Measurements from ENCODE around the gene IBTK.

IBTK gene

DNA sequence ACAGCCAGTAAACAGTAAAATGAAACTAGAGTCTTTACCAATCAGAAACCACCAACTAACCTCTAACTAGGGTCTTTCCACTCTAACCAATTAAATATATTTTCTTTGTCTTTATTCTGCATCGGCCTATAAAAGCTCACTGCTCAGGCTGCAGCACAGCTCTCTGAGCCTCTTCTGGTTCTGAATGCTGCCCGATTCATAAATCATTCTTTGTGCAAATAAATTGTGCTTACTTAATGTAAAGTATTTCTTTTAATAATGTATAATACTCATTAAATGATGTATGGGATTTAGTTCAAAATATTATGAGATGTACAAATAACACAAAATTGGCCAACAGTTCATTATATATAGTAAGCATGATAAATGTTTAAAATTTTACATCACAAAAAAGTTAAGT, 7.9 kb downstream of the IBTK start:
- in situ Hi-C loops (cut with HindIII; ENCODE audit: low pct_ligation_motif_present, low sequenced_read_pairs), result no loop called here
- peaks cover 11% of the 10 kb centered on the region for H3K36me3 ChIP-seq (replicated peaks)
- H3K27ac ChIP-seq, result no peak overlapping the region
- no peaks in the 10 kb centered on the region for H3K27me3 ChIP-seq (replicated peaks)
- TF ChIP-seq, protein P1, sequence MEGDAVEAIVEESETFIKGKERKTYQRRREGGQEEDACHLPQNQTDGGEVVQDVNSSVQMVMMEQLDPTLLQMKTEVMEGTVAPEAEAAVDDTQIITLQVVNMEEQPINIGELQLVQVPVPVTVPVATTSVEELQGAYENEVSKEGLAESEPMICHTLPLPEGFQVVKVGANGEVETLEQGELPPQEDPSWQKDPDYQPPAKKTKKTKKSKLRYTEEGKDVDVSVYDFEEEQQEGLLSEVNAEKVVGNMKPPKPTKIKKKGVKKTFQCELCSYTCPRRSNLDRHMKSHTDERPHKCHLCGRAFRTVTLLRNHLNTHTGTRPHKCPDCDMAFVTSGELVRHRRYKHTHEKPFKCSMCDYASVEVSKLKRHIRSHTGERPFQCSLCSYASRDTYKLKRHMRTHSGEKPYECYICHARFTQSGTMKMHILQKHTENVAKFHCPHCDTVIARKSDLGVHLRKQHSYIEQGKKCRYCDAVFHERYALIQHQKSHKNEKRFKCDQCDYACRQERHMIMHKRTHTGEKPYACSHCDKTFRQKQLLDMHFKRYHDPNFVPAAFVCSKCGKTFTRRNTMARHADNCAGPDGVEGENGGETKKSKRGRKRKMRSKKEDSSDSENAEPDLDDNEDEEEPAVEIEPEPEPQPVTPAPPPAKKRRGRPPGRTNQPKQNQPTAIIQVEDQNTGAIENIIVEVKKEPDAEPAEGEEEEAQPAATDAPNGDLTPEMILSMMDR (IDR thresholded peaks at IDR 0.05; ENCODE audit: low read depth, low read length, missing control alignments), result no peak
- no peak overlapping the region for H3K4me3 ChIP-seq (ENCODE audit: low read depth, low read length)
- no peak for DNase-seq

DNA sequence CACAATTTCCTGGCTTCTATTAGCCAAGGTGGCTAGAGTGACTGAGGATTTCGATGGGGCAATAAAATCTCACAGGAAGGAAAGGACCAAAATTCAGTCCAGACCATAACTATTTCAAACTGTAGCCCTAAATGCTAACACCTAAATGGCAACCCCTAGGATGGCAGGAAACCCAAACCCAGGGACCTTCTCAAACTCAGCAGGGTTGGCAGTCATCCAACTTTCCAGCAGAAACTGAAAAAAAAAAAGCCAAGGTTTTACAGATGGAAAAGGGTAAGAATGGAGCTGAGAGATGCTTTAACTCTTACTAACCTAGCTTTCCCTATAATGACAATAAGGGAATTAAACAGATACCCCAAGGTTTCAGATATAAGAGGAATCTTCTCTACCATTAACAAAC, 10.5 kb downstream of the IBTK start:
- H3K36me3 ChIP-seq (replicated peaks), result peaks cover 19% of the 10 kb centered on the region
- no peak overlapping the region for H3K27ac ChIP-seq
- H3K4me3 ChIP-seq (ENCODE audit: low read depth, low read length), result no peak overlapping the region
- DNase-seq, result no peak
- TF ChIP-seq, protein P1 (IDR thresholded peaks at IDR 0.05; ENCODE audit: low read depth, low read length, missing control alignments), result no peak
- in situ Hi-C loops (cut with HindIII; ENCODE audit: low pct_ligation_motif_present, low sequenced_read_pairs), result no loop called here
- H3K27me3 ChIP-seq (replicated peaks), result no peaks in the 10 kb centered on the region

DNA sequence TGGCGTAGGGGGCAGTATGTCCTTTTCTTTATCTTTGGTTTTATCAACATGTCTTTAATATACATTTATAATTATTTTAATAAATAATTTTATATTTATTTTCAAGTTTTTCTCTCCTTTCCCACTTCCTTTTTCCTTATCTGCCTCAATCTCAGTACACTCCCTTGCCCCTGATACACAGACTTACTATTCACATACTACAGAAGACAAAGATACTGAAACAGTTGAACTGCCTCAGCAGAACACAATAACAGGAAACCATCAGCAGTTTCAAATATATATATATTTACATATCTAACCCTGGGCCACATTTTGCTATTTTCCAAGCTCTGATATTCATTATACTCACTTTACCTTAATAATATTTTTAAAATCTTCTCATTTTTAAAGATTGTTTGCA, 19.8 kb downstream of the IBTK start:
- Histone ChIP-seq H3K4me3 (ENCODE audit: low read depth, low read length) (no peak overlapping the region), H3K27ac (no peak overlapping the region), H3K27me3 (replicated peaks) (no peaks in the 10 kb centered on the region), H3K36me3 (replicated peaks) (peaks cover 25% of the 10 kb centered on the region)
- in situ Hi-C loops (cut with HindIII; ENCODE audit: low pct_ligation_motif_present, low sequenced_read_pairs), result no loop called here
- TF ChIP-seq, protein P1 (IDR thresholded peaks at IDR 0.05; ENCODE audit: low read depth, low read length, missing control alignments), result no peak
- DNase-seq, result no peak

DNA sequence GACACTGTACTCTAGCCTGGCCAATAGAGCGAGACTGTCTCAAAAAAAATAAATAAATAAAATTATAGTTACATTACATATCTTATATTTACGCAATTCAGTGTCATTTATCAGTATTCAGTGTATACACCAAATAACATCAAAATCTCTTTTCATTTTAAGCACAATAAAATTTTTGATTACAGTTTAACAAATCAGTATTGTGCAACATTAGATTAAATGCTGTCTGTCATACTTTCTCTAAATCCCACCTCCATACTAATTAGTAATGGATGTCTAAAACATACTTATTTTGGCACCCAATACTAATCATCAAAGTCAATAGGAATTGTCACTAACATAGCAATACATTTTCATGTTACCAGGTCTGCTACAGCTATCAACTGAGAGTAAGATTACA, 27.4 kb downstream of the IBTK start:
- Histone ChIP-seq H3K4me3 (ENCODE audit: low read depth, low read length) (no peak overlapping the region), H3K27ac (no peak overlapping the region), H3K36me3 (replicated peaks) (peaks cover 17% of the 10 kb centered on the region), H3K27me3 (replicated peaks) (no peaks in the 10 kb centered on the region)
- TF ChIP-seq, protein P1 (IDR thresholded peaks at IDR 0.05; ENCODE audit: low read depth, low read length, missing control alignments), result no peak
- no peak for DNase-seq
- in situ Hi-C loops (cut with HindIII; ENCODE audit: low pct_ligation_motif_present, low sequenced_read_pairs), result no loop called here

DNA sequence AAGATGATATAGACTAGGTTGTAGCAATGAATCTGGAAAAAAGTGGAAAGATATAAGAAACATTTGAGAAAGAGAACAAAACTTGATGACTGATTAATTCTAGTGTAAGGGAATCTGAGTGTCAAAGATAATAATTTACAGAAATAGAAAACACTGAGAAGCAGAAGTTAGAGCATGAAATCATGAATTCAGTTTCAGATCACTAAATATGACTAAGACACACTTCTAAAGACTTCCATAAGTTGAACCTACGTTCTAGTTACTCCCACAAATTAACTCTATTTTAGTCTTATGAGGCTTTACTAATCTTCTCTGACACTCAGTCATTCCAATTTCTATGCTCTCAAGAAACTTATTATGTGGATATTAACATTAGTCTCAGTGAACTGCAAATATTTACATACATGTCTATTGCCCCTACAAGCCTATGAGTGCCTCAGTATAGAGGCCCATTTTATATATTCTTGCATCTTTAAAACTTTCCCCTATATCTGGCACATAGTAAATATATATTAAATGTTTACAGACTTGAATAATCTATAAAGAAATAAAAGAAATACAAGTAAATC, 30.4 kb downstream of the IBTK start:
- Histone ChIP-seq H3K27me3 (replicated peaks) (no peaks in the 10 kb centered on the region), H3K27ac (no peak overlapping the region), H3K4me3 (ENCODE audit: low read depth, low read length) (no peak overlapping the region), H3K36me3 (replicated peaks) (peaks cover 25% of the 10 kb centered on the region)
- no peak for DNase-seq
- in situ Hi-C loops (cut with HindIII; ENCODE audit: low pct_ligation_motif_present, low sequenced_read_pairs), result no loop called here
- TF ChIP-seq, protein P1 (IDR thresholded peaks at IDR 0.05; ENCODE audit: low read depth, low read length, missing control alignments), result no peak

DNA sequence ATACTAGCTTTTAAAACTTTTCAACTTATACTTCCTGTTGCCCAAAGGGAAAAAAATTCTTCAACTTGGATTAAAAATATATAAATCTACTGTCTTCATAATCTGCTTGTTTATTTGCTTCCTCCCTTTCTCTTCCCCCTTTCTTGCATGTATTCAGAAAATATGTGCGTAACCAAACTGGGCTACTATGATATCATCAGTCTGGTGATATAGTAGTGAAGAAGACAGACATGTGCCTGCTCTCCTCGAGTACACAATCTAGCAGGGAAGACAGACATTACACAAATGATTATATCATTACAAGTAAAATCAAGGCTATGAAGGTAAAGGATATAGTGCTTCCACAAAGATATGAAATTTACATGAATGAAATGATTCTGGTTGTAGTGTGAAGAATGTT, 31.0 kb downstream of the IBTK start:
- no peak for DNase-seq
- H3K27ac ChIP-seq, result no peak overlapping the region
- H3K27me3 ChIP-seq (replicated peaks), result no peaks in the 10 kb centered on the region
- in situ Hi-C loops (cut with HindIII; ENCODE audit: low pct_ligation_motif_present, low sequenced_read_pairs), result no loop called here
- no peak overlapping the region for H3K4me3 ChIP-seq (ENCODE audit: low read depth, low read length)
- peaks cover 25% of the 10 kb centered on the region for H3K36me3 ChIP-seq (replicated peaks)
- TF ChIP-seq, protein P1 (IDR thresholded peaks at IDR 0.05; ENCODE audit: low read depth, low read length, missing control alignments), result no peak

Data from brain microvascular endothelial cell (primary cell).